Tibial nerve (tissue), 4 donors: Measurements from ENCODE around the gene C1QA.

Source experiments
- CTCF ChIP-seq, 5 experiments: fragments of 200-600 bp in 3 of 5; fragments of 450-650 bp in 2 of 5; sonication (generic) in 3 of 5; IDR thresholded peaks; one replicate each; pipeline ENCODE4 v1.5.1; 2016 to 2019; ENCODE audit warnings: antibody characterized with exemption in 5 of 5, mild to moderate bottlenecking in 3 of 5, moderate library complexity in 2 of 5
- EP300 ChIP-seq, 2 donors: sonication (generic); formaldehyde crosslinking; IDR thresholded peaks; one replicate each; pipeline ENCODE4 v1.6.1; 2017; ENCODE audit warnings: antibody characterized with exemption in 2 of 2, mild to moderate bottlenecking in 1 of 2
- POLR2A ChIP-seq, 2 donors: fragments of 450-650 bp; IDR thresholded peaks; one replicate each; pipeline ENCODE4 v1.6.1; 2017; ENCODE audit warnings: antibody characterized with exemption in 2 of 2, mild to moderate bottlenecking in 2 of 2, moderate library complexity in 2 of 2

GRCh38 chr1:22611530-22611947 lies 24.9 kb upstream of the C1QA start:
- TF ChIP-seq CTCF (IDR thresholded peaks at IDR 0.05) (no peak), EP300 (IDR thresholded peaks at IDR 0.05) (no peak), POLR2A (IDR thresholded peaks at IDR 0.05) (no peak)
